CD14-positive monocyte (primary cell): ENCODE results near the gene PLPP7. TPM values are rescaled to one million over a fixed set of nuclear protein-coding genes. Genes with fewer than 3 reads are reported as not detected.
A peak's percentile ranks its signal among the peaks of the same experiment; 100 is the strongest.

Experiments
- DNase-seq, 3 donors: peaks; one replicate each; pipeline ENCODE4 v3.0.0-alpha.2; 2011 to 2022
- H2AFZ ChIP-seq: 2 replicates; pipeline ENCODE4 v1.6.0; 2012; ENCODE audit warnings: mild to moderate bottlenecking, low read depth, low read length, inconsistent platforms; ENCODE audit not compliant: insufficient read depth, poor library complexity, severe bottlenecking
- H3K27ac ChIP-seq, 2 donors: 1 replicate in 1 of 2; 2 replicates in 1 of 2; pipeline ENCODE4 v1.5.1; 2012 to 2013; ENCODE audit warnings: low read length in 2 of 2, control low read depth in 1 of 2, inconsistent platforms in 1 of 2, low read depth in 1 of 2, mild to moderate bottlenecking in 1 of 2
- H3K27me3 ChIP-seq, 2 donors: one replicate each; pipeline versions ENCODE4 v1.6.0 to v1.6.1; 2011 to 2013; ENCODE audit warnings: low read length in 2 of 2; ENCODE audit not compliant: control insufficient read depth in 2 of 2, insufficient read depth in 2 of 2
- H3K36me3 ChIP-seq, 2 donors: replicated peaks in 1 of 2; 1 replicate in 1 of 2; 2 replicates in 1 of 2; pipeline versions ENCODE4 v1.5.1 to v1.6.1; 2012 to 2013; ENCODE audit warnings: low read length in 2 of 2, control low read depth in 1 of 2, inconsistent platforms in 1 of 2, mild to moderate bottlenecking in 1 of 2; ENCODE audit not compliant: insufficient read depth in 2 of 2, control insufficient read depth in 1 of 2
- H3K4me1 ChIP-seq, 2 donors: 1 replicate in 1 of 2; 2 replicates in 1 of 2; pipeline versions ENCODE4 v1.5.1 to v1.6.1; 2012 to 2013; ENCODE audit warnings: low read length in 2 of 2, control low read depth in 1 of 2, inconsistent platforms in 1 of 2, mild to moderate bottlenecking in 1 of 2, moderate library complexity in 1 of 2; ENCODE audit not compliant: insufficient read depth in 2 of 2, control insufficient read depth in 1 of 2
- H3K4me2 ChIP-seq: replicated peaks from 2 replicates; pipeline ENCODE3; 2012; ENCODE audit warnings: low read length, moderate library complexity, mild to moderate bottlenecking; ENCODE audit not compliant: poor library complexity, severe bottlenecking; ENCODE audit errors: extremely low read depth
- H3K4me3 ChIP-seq, 3 experiments: fragments of 200-600 bp in 1 of 3; sonication (generic) in 1 of 3; replicated peaks in 1 of 3; 1 replicate in 2 of 3; 2 replicates in 1 of 3; pipeline ENCODE4 v1.5.1; 2011 to 2013; ENCODE audit warnings: low read length in 3 of 3, mild to moderate bottlenecking in 3 of 3, control low read depth in 2 of 3, low read depth in 2 of 3, inconsistent platforms in 1 of 3, moderate library complexity in 1 of 3
- H3K79me2 ChIP-seq: 2 replicates; pipeline ENCODE4 v1.6.0; 2012; ENCODE audit warnings: mild to moderate bottlenecking, control low read depth, inconsistent platforms, low read length, moderate library complexity; ENCODE audit not compliant: insufficient read depth
- H3K9ac ChIP-seq: 2 replicates; pipeline ENCODE4 v1.6.0; 2017; ENCODE audit warnings: low read length, mild to moderate bottlenecking; ENCODE audit not compliant: insufficient read depth, poor library complexity, severe bottlenecking
- H3K9me3 ChIP-seq, 2 donors: replicated peaks in 1 of 2; 1 replicate in 1 of 2; 2 replicates in 1 of 2; pipeline versions ENCODE4 v1.5.1 to v1.6.1; 2012 to 2013; ENCODE audit warnings: low read length in 2 of 2, control low read depth in 1 of 2; ENCODE audit not compliant: control insufficient read depth in 1 of 2, insufficient read depth in 1 of 2
- H4K20me1 ChIP-seq: 2 replicates; pipeline ENCODE4 v1.6.0; 2012; ENCODE audit warnings: mild to moderate bottlenecking, low read length, control low read depth, moderate library complexity; ENCODE audit not compliant: insufficient read depth
- H3K27ac Mint-ChIP-seq, 7 donors: one replicate each; pipeline ENCODE4 v1.8.0; 2020; ENCODE audit warnings: mild to moderate bottlenecking in 7 of 7, mixed read lengths in 7 of 7, moderate library complexity in 6 of 7, inconsistent platforms in 2 of 7
- H3K27me3 Mint-ChIP-seq, 3 donors: one replicate each; pipeline ENCODE4 v1.8.0; 2021 to 2022; ENCODE audit warnings: low read depth in 3 of 3, mild to moderate bottlenecking in 3 of 3, mixed read lengths in 3 of 3, moderate library complexity in 3 of 3, inconsistent platforms in 1 of 3
- H3K36me3 Mint-ChIP-seq, 2 donors: one replicate each; pipeline ENCODE4 v1.8.0; 2020; ENCODE audit warnings: mixed read lengths in 2 of 2, inconsistent platforms in 1 of 2, mild to moderate bottlenecking in 1 of 2
- H3K4me1 Mint-ChIP-seq: one replicate; pipeline ENCODE4 v1.8.0; 2020; ENCODE audit warnings: mild to moderate bottlenecking, mixed read lengths
- H3K4me3 Mint-ChIP-seq, 2 donors: one replicate each; pipeline ENCODE4 v1.8.0; 2020; ENCODE audit warnings: mild to moderate bottlenecking in 2 of 2, mixed read lengths in 2 of 2, moderate library complexity in 1 of 2
- H3K9me3 Mint-ChIP-seq, 7 donors: one replicate each; pipeline ENCODE4 v1.8.0; 2020 to 2022; ENCODE audit warnings: mixed read lengths in 7 of 7, mild to moderate bottlenecking in 6 of 7, moderate library complexity in 6 of 7, inconsistent platforms in 2 of 7
- WGBS: methylation state at CpG from one replicate; pipeline ENCODE4 v1.1.5; 2013; ENCODE audit warnings: missing lambda C conversion rate; ENCODE audit not compliant: insufficient coverage; 5-methylcytosine and 5-hydroxymethylcytosine counted together
- intact Hi-C, 2 donors: fragments of 100-400 bp; cut with micrococcal nuclease; formaldehyde crosslinking; loops; one replicate each; pipeline versions ENCODE4 v1.15.0 to v1.15.1; 2023
- polyA plus RNA-seq, 3 donors: library from polyadenylated mRNA; depleted of rRNA in 1 of 3; unstranded in 2 of 3; stranded (reverse) in 1 of 3; fragments of 300-500 nt in 2 of 3; fragments of >200 nt in 1 of 3; fragmentation: Illumina TruSeq in 2 of 3; gene quantifications; 1 replicate in 2 of 3; 2 replicates in 1 of 3; pipeline ENCODE4 v1.2.3, GENCODE V29; 2012 to 2021
- TF ChIP-seq, protein P1 (sequence below): fragments of 200-600 bp; IDR thresholded peaks from one replicate; pipeline ENCODE4 v1.8.0; 2022; ENCODE audit warnings: antibody characterized with exemption, mild to moderate bottlenecking

The PLPP7 gene
- polyA plus RNA-seq, 3 donors: 1.1 to 3.1 (median 1.5) TPM

- Histone ChIP-seq H3K4me1 (peaks cover 79 to 80% of the 10 kb centered on the region in 2 donors), H3K9me3 (no peaks in the 10 kb centered on the region), H4K20me1 (peaks cover 12% of the 10 kb centered on the region), H3K4me3 (peak overlapping the region in 2 of 3 experiments; percentile 31 to 82), H3K36me3 (peaks cover 28 to 32% of the 10 kb centered on the region in 2 donors), H3K27ac (peak overlapping the region; percentile 95), H3K27me3 (no peaks in the 10 kb centered on the region), H2AFZ (peak overlapping the region; percentile 76), H3K4me2 (peak overlapping the region; percentile 69), H3K79me2 (peaks cover 66% of the 10 kb centered on the region), H3K9ac (peak overlapping the region; percentile 67)
- Mint-ChIP-seq H3K27ac (peak overlapping the region; percentile 95 to 99 (median 96)), H3K27me3 (peaks cover 0 to 1% (median 0%) of the 10 kb centered on the region in 3 donors), H3K4me1 (peaks cover 80% of the 10 kb centered on the region), H3K4me3 (peak overlapping the region; percentile 72 to 93), H3K9me3 (peaks cover 0 to 4% (median 0%) of the 10 kb centered on the region in 7 donors), H3K36me3 (peaks cover 20 to 30% of the 10 kb centered on the region in 2 donors)
- WGBS: 6% methylated on average over 8 of the region's 8 CpGs
- TF ChIP-seq, protein P1, sequence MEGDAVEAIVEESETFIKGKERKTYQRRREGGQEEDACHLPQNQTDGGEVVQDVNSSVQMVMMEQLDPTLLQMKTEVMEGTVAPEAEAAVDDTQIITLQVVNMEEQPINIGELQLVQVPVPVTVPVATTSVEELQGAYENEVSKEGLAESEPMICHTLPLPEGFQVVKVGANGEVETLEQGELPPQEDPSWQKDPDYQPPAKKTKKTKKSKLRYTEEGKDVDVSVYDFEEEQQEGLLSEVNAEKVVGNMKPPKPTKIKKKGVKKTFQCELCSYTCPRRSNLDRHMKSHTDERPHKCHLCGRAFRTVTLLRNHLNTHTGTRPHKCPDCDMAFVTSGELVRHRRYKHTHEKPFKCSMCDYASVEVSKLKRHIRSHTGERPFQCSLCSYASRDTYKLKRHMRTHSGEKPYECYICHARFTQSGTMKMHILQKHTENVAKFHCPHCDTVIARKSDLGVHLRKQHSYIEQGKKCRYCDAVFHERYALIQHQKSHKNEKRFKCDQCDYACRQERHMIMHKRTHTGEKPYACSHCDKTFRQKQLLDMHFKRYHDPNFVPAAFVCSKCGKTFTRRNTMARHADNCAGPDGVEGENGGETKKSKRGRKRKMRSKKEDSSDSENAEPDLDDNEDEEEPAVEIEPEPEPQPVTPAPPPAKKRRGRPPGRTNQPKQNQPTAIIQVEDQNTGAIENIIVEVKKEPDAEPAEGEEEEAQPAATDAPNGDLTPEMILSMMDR: no peak
- intact Hi-C loops: loop anchor here in 1 of 2 donors (2.0 kb wide), 1 partner anchor 19 kb away; no protein-coding TSS in a partner anchor
- peak in 1 of 3 donors; percentile 44 for DNase-seq
Observed at GRCh38 chr9:131255676-131256197, 33.8 kb upstream of the PLPP7 start.

GRCh38 chr9:131257266-131258025 lies 32.1 kb upstream of the PLPP7 start:
- Mint-ChIP-seq H3K27ac (peak overlapping the region; percentile 95 to 99 (median 96)), H3K4me3 (no peak overlapping the region), H3K4me1 (peaks cover 78% of the 10 kb centered on the region), H3K9me3 (peaks cover 0 to 4% (median 0%) of the 10 kb centered on the region in 7 donors), H3K36me3 (peaks cover 31 to 48% of the 10 kb centered on the region in 2 donors), H3K27me3 (peaks cover 0 to 1% (median 0%) of the 10 kb centered on the region in 3 donors)
- H3K79me2 ChIP-seq: peaks cover 70% of the 10 kb centered on the region
- no peak overlapping the region for H3K4me2 ChIP-seq
- TF ChIP-seq, protein P1: no peak
- H3K9ac ChIP-seq: peak overlapping the region; percentile 67
- no peak overlapping the region for H2AFZ ChIP-seq
- peaks cover 29% of the 10 kb centered on the region for H4K20me1 ChIP-seq
- H3K27me3 ChIP-seq: no peaks in the 10 kb centered on the region
- peaks cover 75 to 77% of the 10 kb centered on the region in 2 donors for H3K4me1 ChIP-seq
- no peaks in the 10 kb centered on the region for H3K9me3 ChIP-seq
- peak overlapping the region; percentile 95 for H3K27ac ChIP-seq
- peak overlapping the region in 1 of 3 experiments; percentile 14 for H3K4me3 ChIP-seq
- H3K36me3 ChIP-seq: peaks cover 39 to 43% of the 10 kb centered on the region in 2 donors
- intact Hi-C loops: no loop called here
- 82% methylated on average over 6 of the region's 15 CpGs for whole genome bisulfite sequencing
- no peak for DNase-seq
